Right lobe of liver (tissue), 6 donors: ENCODE data around the gene AGR2. TPM values are rescaled to one million over a fixed set of nuclear protein-coding genes. Genes with fewer than 3 reads are reported as not detected.

Experiments
- ATAC-seq, 4 donors: fragments of 200-7000 bp; cut with Tn5 transposase; one replicate each; pipeline ENCODE4 v1.9.1; 2020; ENCODE audit warnings: mild to moderate bottlenecking in 4 of 4, moderate library complexity in 4 of 4
- DNase-seq, 3 donors: peaks; one replicate each; pipeline ENCODE4 v3.0.0-alpha.2; 2020
- H3K27ac ChIP-seq, 3 donors: fragments of 200-600 bp; one replicate each; pipeline ENCODE4 v1.8.0; 2022
- H3K27me3 ChIP-seq, 2 donors: fragments of 200-600 bp; one replicate each; pipeline ENCODE4 v1.8.0; 2022
- H3K36me3 ChIP-seq, 4 donors: fragments of 200-600 bp; sonication (generic) in 1 of 4; one replicate each; pipeline versions ENCODE4 v1.5.1 to v1.8.0; 2017 to 2022; ENCODE audit warnings: control low read depth in 1 of 4
- H3K4me1 ChIP-seq, 4 donors: fragments of 200-600 bp; sonication (generic) in 1 of 4; one replicate each; pipeline versions ENCODE4 v1.5.1 to v1.8.0; 2017 to 2022; ENCODE audit warnings: control low read depth in 1 of 4
- H3K4me3 ChIP-seq, 3 donors: fragments of 200-600 bp; one replicate each; pipeline ENCODE4 v1.8.0; 2022
- H3K9me3 ChIP-seq, 4 donors: fragments of 200-600 bp; sonication (generic) in 1 of 4; one replicate each; pipeline versions ENCODE4 v1.5.1 to v1.8.0; 2017 to 2022; ENCODE audit warnings: control low read depth in 1 of 4
- CTCF ChIP-seq, 4 donors: fragments of 200-600 bp in 3 of 4; fragments of 450-650 bp in 1 of 4; IDR thresholded peaks; one replicate each; pipeline versions ENCODE4 v1.5.1 to v1.8.0; 2016 to 2022; ENCODE audit warnings: antibody characterized with exemption in 4 of 4, mild to moderate bottlenecking in 2 of 4
- POLR2A ChIP-seq: fragments of 450-650 bp; IDR thresholded peaks from one replicate; pipeline ENCODE4 v1.6.1; 2017; ENCODE audit warnings: antibody characterized with exemption, mild to moderate bottlenecking
- WGBS: methylation state at CpG from one replicate; pipeline ENCODE4 v1.1.6; 2018; ENCODE audit warnings: low coverage, low lambda C conversion rate; ENCODE audit not compliant: insufficient coverage; ENCODE audit errors: missing lambda C conversion rate; 5-methylcytosine and 5-hydroxymethylcytosine counted together
- intact Hi-C, 2 donors: fragments of 100-400 bp; cut with DNase I; formaldehyde crosslinking; loops; one replicate each; pipeline versions ENCODE4 v1.11.2 to v1.14.1; 2022
- total RNA-seq, 6 experiments: library from RNA; depleted of rRNA in 2 of 6; stranded (reverse); fragments of >200 nt in 2 of 6; fragmentation: NEBNext Ultra II Directional in 3 of 6; extraction: Animal tissue kit (Norgen Biotek cat#: 25700) in 3 of 6; gene quantifications; one replicate each; pipeline versions ENCODE4 v1.1.0 to v1.2.4, GENCODE V29; 2016 to 2023
- donor health status: DM: no; HTN: yes; CAD: no.
- donor health status: DM: no; HTN: no; CAD: no.
- donor health status: DM: no; HTN: no; CAD: no.
- donor health status: DM: no; HTN: yes; CAD: no.
- donor health status: DM: no; HTN: yes; CAD: no.

AGR2 gene
- total RNA-seq, 6 experiments from 2014 or later = 0.15 to 0.43 (median 0.33) TPM; not detected in 2

- ATAC-seq = no peak
- Histone ChIP-seq H3K4me3 (no peak overlapping the region), H3K9me3 (no peaks in the 10 kb centered on the region), H3K27ac (no peak overlapping the region), H3K36me3 (no peaks in the 10 kb centered on the region), H3K4me1 (no peaks in the 10 kb centered on the region), H3K27me3 (no peaks in the 10 kb centered on the region)
- no peak for DNase-seq
- no peak for TF ChIP-seq CTCF (IDR thresholded peaks at IDR 0.05)
- TF ChIP-seq POLR2A = no peak
- 64% methylated on average over 1 of the region's 1 CpG for WGBS
- intact Hi-C loops = no loop called here
Observed at GRCh38 chr7:16780596-16780995, 24.2 kb downstream of the AGR2 start.

GRCh38 chr7:16779051-16779450 lies 25.7 kb downstream of the AGR2 start:
- intact Hi-C loops = no loop called here
- no peaks in the 10 kb centered on the region for H3K36me3 ChIP-seq
- H3K27me3 ChIP-seq = no peaks in the 10 kb centered on the region
- 47% methylated on average over 1 of the region's 1 CpG for WGBS
- H3K4me1 ChIP-seq = no peaks in the 10 kb centered on the region
- no peaks in the 10 kb centered on the region for H3K9me3 ChIP-seq
- no peak overlapping the region for H3K4me3 ChIP-seq
- ATAC-seq (no peak), DNase-seq (no peak)
- H3K27ac ChIP-seq = no peak overlapping the region
- TF ChIP-seq CTCF (IDR thresholded peaks at IDR 0.05) (no peak), POLR2A (no peak)

GRCh38 chr7:16778476-16778875 lies 26.3 kb downstream of the AGR2 start:
- intact Hi-C loops = no loop called here
- no peaks in the 10 kb centered on the region for H3K36me3 ChIP-seq
- H3K4me1 ChIP-seq = no peaks in the 10 kb centered on the region
- no peak for DNase-seq
- WGBS = 93% methylated on average over 3 of the region's 3 CpGs
- H3K27ac ChIP-seq = no peak overlapping the region
- no peak for ATAC-seq
- no peaks in the 10 kb centered on the region for H3K9me3 ChIP-seq
- H3K27me3 ChIP-seq = no peaks in the 10 kb centered on the region
- no peak for TF ChIP-seq POLR2A
- TF ChIP-seq CTCF (IDR thresholded peaks at IDR 0.05) = no peak
- H3K4me3 ChIP-seq = no peak overlapping the region

GRCh38 chr7:16776053-16776452 lies 28.7 kb downstream of the AGR2 start:
- H3K4me3 ChIP-seq = no peak overlapping the region
- H3K36me3 ChIP-seq = no peaks in the 10 kb centered on the region
- TF ChIP-seq POLR2A (no peak), CTCF (IDR thresholded peaks at IDR 0.05) (no peak)
- 84% methylated on average over 7 of the region's 7 CpGs for WGBS
- ATAC-seq (no peak), DNase-seq (no peak)
- no peaks in the 10 kb centered on the region for H3K27me3 ChIP-seq
- intact Hi-C loops = no loop called here
- H3K9me3 ChIP-seq = no peaks in the 10 kb centered on the region
- no peak overlapping the region for H3K27ac ChIP-seq
- H3K4me1 ChIP-seq = no peaks in the 10 kb centered on the region

GRCh38 chr7:16774986-16775385 lies 29.8 kb downstream of the AGR2 start:
- TF ChIP-seq POLR2A (no peak), CTCF (IDR thresholded peaks at IDR 0.05) (no peak)
- no peak for DNase-seq
- Histone ChIP-seq H3K27ac (no peak overlapping the region), H3K27me3 (no peaks in the 10 kb centered on the region), H3K4me3 (no peak overlapping the region), H3K4me1 (no peaks in the 10 kb centered on the region), H3K9me3 (no peaks in the 10 kb centered on the region), H3K36me3 (no peaks in the 10 kb centered on the region)
- ATAC-seq = no peak
- intact Hi-C loops = no loop called here
